ENCODE measurements around the gene NKAIN4. TPM values are rescaled to one million over a fixed set of nuclear protein-coding genes. Genes with fewer than 3 reads are reported as not detected.

NKAIN4 gene
- total RNA-seq, 1 donor from 2014 or later = 16.1 TPM

- Mint-ChIP-seq H3K9me3 (no peaks in the 10 kb centered on the region), H3K4me3 (no peak overlapping the region), H3K27ac (no peak overlapping the region), H3K4me1 (peaks cover 25% of the 10 kb centered on the region), H3K36me3 (peaks cover 33% of the 10 kb centered on the region), H3K27me3 (ENCODE audit: low read depth) (no peaks in the 10 kb centered on the region)
- TF ChIP-seq, protein P1, sequence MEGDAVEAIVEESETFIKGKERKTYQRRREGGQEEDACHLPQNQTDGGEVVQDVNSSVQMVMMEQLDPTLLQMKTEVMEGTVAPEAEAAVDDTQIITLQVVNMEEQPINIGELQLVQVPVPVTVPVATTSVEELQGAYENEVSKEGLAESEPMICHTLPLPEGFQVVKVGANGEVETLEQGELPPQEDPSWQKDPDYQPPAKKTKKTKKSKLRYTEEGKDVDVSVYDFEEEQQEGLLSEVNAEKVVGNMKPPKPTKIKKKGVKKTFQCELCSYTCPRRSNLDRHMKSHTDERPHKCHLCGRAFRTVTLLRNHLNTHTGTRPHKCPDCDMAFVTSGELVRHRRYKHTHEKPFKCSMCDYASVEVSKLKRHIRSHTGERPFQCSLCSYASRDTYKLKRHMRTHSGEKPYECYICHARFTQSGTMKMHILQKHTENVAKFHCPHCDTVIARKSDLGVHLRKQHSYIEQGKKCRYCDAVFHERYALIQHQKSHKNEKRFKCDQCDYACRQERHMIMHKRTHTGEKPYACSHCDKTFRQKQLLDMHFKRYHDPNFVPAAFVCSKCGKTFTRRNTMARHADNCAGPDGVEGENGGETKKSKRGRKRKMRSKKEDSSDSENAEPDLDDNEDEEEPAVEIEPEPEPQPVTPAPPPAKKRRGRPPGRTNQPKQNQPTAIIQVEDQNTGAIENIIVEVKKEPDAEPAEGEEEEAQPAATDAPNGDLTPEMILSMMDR (IDR thresholded peaks at IDR 0.05; ENCODE audit: unreplicated experiment) = no peak
- no peak for DNase-seq (ENCODE audit: low spot score in 2 of 2, unreplicated experiment in 2 of 2)
Measured at GRCh38 chr20:63210011-63210605, 44.2 kb downstream of the NKAIN4 start.

DNA sequence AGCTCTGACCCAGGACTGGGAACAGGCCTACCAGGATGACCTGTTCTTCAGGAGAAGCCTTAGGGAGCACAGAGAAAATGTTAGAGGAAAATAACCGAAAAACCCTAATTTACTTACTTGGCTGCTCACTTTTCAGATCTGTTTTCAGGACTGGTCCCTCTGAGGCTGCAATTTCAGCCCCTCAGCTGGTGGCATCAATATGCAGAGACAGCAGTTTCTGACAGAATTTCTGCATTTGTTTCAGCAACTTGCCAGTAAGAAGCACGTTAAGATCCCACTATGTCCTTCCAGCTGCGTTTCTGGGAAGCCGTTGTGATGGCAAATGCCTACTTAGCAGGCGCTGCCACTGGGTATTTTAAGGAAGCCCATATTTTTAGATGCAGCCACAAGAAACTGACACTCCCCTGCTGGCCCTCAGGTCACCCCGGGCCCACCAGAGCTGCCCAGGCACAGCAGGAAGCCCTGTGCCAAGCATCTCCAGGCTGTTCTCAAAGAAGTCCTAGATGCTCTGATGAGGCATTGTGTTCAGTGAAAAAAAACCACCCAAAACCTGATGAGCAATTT lies 45.8 kb downstream of the NKAIN4 start:
- Mint-ChIP-seq H3K27me3 (ENCODE audit: low read depth) (no peaks in the 10 kb centered on the region), H3K27ac (no peak overlapping the region), H3K4me1 (peaks cover 8% of the 10 kb centered on the region), H3K4me3 (no peak overlapping the region), H3K36me3 (peaks cover 26% of the 10 kb centered on the region), H3K9me3 (no peaks in the 10 kb centered on the region)
- TF ChIP-seq, protein P1 (IDR thresholded peaks at IDR 0.05; ENCODE audit: unreplicated experiment) = no peak
- no peak for DNase-seq (ENCODE audit: low spot score in 2 of 2, unreplicated experiment in 2 of 2)

DNA sequence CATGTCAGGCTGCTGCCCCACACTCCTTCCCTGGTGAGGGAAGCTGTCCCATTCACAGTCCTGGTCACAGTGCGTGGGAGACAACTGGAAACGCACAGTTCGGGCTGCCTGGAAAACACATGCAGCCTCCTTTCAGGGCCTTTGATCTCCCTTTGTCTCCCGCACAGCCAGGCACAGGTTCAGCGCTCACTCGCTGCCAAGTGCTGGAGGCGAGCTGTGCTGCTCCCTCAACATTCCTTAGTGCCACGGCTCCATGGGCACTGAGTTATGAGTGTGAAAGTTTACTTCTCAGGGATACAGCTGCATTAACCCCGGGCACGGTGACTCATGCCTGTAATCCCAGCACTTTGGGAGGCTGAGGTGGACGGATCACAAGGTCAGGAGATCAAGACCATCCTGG lies 47.4 kb downstream of the NKAIN4 start:
- Mint-ChIP-seq H3K27me3 (ENCODE audit: low read depth) (no peaks in the 10 kb centered on the region), H3K4me3 (no peak overlapping the region), H3K27ac (no peak overlapping the region), H3K9me3 (no peaks in the 10 kb centered on the region), H3K4me1 (peaks cover under 1% of the 10 kb centered on the region), H3K36me3 (peaks cover 22% of the 10 kb centered on the region)
- no peak for DNase-seq (ENCODE audit: low spot score in 2 of 2, unreplicated experiment in 2 of 2)
- TF ChIP-seq, protein P1 (IDR thresholded peaks at IDR 0.05; ENCODE audit: unreplicated experiment) = no peak

GRCh38 chr20:63205896-63206295 lies 48.4 kb downstream of the NKAIN4 start:
- Mint-ChIP-seq H3K9me3 (no peaks in the 10 kb centered on the region), H3K4me3 (no peak overlapping the region), H3K27me3 (ENCODE audit: low read depth) (no peaks in the 10 kb centered on the region), H3K4me1 (no peaks in the 10 kb centered on the region), H3K36me3 (peaks cover 28% of the 10 kb centered on the region), H3K27ac (no peak overlapping the region)
- no peak for DNase-seq (ENCODE audit: low spot score in 2 of 2, unreplicated experiment in 2 of 2)
- TF ChIP-seq, protein P1 (IDR thresholded peaks at IDR 0.05; ENCODE audit: unreplicated experiment) = no peak

DNA sequence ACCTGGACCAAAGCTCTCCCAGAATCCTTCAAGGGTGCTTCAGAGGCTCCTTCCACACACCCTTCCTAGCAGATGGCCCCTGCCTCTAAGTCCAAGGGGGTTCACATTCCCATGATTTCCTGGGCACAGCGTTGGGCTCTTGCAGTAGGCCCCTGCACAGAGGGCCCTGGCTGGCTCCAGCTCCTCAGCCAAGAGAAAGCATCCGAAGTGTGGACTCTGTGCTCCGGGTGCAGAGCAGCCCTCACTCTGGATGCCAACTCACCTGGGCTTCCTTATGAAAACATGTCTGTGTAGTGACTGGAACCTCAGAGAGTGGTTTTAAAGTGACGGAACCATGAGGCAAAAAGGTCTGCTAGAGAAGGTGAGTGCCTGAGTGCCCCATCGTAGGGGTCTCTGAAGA lies 49.9 kb downstream of the NKAIN4 start:
- TF ChIP-seq, protein P1 (IDR thresholded peaks at IDR 0.05; ENCODE audit: unreplicated experiment) = no peak
- no peak for DNase-seq (ENCODE audit: low spot score in 2 of 2, unreplicated experiment in 2 of 2)
- H3K27me3 Mint-ChIP-seq (ENCODE audit: low read depth) = no peaks in the 10 kb centered on the region
- no peaks in the 10 kb centered on the region for H3K4me1 Mint-ChIP-seq
- H3K9me3 Mint-ChIP-seq = no peaks in the 10 kb centered on the region
- H3K27ac Mint-ChIP-seq = no peak overlapping the region
- H3K36me3 Mint-ChIP-seq = peaks cover 27% of the 10 kb centered on the region
- H3K4me3 Mint-ChIP-seq = no peak overlapping the region
